ENCODE results near the gene SCD5.

Gene SCD5

GRCh38 chr4:82791179-82791578 lies 7.4 kb downstream of the SCD5 start:
- POLR2A ChIA-PET = no interaction called here
- no peak for TF ChIP-seq ARNT (IDR thresholded peaks at IDR 0.05)
- TF ChIP-seq L3MBTL2 (conservative IDR thresholded peaks at IDR 0.05) = no peak
- no peak for TF ChIP-seq HDGF (IDR thresholded peaks at IDR 0.05; ENCODE audit: borderline replicate concordance)
- no peak for TF ChIP-seq SUZ12 (IDR thresholded peaks at IDR 0.05)
- TF ChIP-seq FOXA1 (IDR thresholded peaks at IDR 0.05) = no peak
- TF ChIP-seq TARDBP (IDR thresholded peaks at IDR 0.05) = no peak
- TF ChIP-seq FOXK2 (IDR thresholded peaks at IDR 0.05) = no peak
- no peak for TF ChIP-seq LEF1 (IDR thresholded peaks at IDR 0.05; ENCODE audit: borderline replicate concordance)
- CTCF ChIA-PET = interaction anchor here (0.6 to 0.8 kb wide), 2 partner anchors 11 to 50 kb away, joined by 3 to 4 read pairs; no protein-coding TSS in a partner anchor
- DNase-seq (ENCODE audit: extremely low spot score) = no peak

- ChIA-PET CTCF (interaction anchor here (1.4 kb wide), 1 partner anchor 51 kb away, joined by 3 read pairs; no protein-coding TSS in a partner anchor), POLR2A (interaction anchor here (1.0 kb wide), 1 partner anchor 9 kb away, joined by 3 read pairs; the partner anchor contains the start of gene SCD5)
- TF ChIP-seq L3MBTL2 (conservative IDR thresholded peaks at IDR 0.05) = no peak
- no peak for TF ChIP-seq SUZ12 (IDR thresholded peaks at IDR 0.05)
- no peak for TF ChIP-seq BHLHE40 (IDR thresholded peaks at IDR 0.05; ENCODE audit: borderline replicate concordance)
- TF ChIP-seq LEF1 (IDR thresholded peaks at IDR 0.05; ENCODE audit: borderline replicate concordance) = no peak
- no peak for TF ChIP-seq NFRKB (IDR thresholded peaks at IDR 0.05)
- TF ChIP-seq TARDBP (IDR thresholded peaks at IDR 0.05) = no peak
- no peak for DNase-seq (ENCODE audit: extremely low spot score)
Measured at GRCh38 chr4:82790060-82790660, 8.4 kb downstream of the SCD5 start.

- TF ChIP-seq FOXM1 (IDR thresholded peaks at IDR 0.05; ENCODE audit: borderline replicate concordance) = no peak
- POLR2A ChIA-PET = interaction anchor here (1.0 kb wide), 1 partner anchor 10 kb away, joined by 3 read pairs; the partner anchor contains the start of gene SCD5
- DNase-seq (ENCODE audit: extremely low spot score) = no peak
- CTCF ChIA-PET = interaction anchor here (1.4 kb wide), 1 partner anchor 50 kb away, joined by 3 read pairs; no protein-coding TSS in a partner anchor
Measured at GRCh38 chr4:82789025-82789776, 9.4 kb downstream of the SCD5 start.

GRCh38 chr4:82787342-82787741 lies 11.3 kb downstream of the SCD5 start:
- ChIA-PET POLR2A (no interaction called here), CTCF (no interaction called here)
- no peak for DNase-seq (ENCODE audit: extremely low spot score)
- TF ChIP-seq NFRKB (IDR thresholded peaks at IDR 0.05) (no peak), L3MBTL2 (conservative IDR thresholded peaks at IDR 0.05) (0 out of 2 replicates have a peak, but pooled peaks have one; percentile 23), ZNF384 (IDR thresholded peaks at IDR 0.05) (no peak), HDGF (IDR thresholded peaks at IDR 0.05; ENCODE audit: borderline replicate concordance) (no peak)

- ChIA-PET POLR2A (no interaction called here), CTCF (no interaction called here)
- no peak for TF ChIP-seq FOXM1 (IDR thresholded peaks at IDR 0.05; ENCODE audit: borderline replicate concordance)
- TF ChIP-seq LEF1 (IDR thresholded peaks at IDR 0.05; ENCODE audit: borderline replicate concordance) = no peak
- no peak for TF ChIP-seq TARDBP (IDR thresholded peaks at IDR 0.05)
- no peak for TF ChIP-seq FOXK2 (IDR thresholded peaks at IDR 0.05)
- no peak for TF ChIP-seq FOXA1 (IDR thresholded peaks at IDR 0.05)
- no peak for TF ChIP-seq HDGF (IDR thresholded peaks at IDR 0.05; ENCODE audit: borderline replicate concordance)
- no peak for TF ChIP-seq L3MBTL2 (conservative IDR thresholded peaks at IDR 0.05)
- TF ChIP-seq SP1 (IDR thresholded peaks at IDR 0.05) = no peak
- no peak for TF ChIP-seq ZNF384 (IDR thresholded peaks at IDR 0.05)
- DNase-seq (ENCODE audit: extremely low spot score) = no peak
Measured at GRCh38 chr4:82786828-82787227, 11.8 kb downstream of the SCD5 start.

GRCh38 chr4:82785611-82786400 lies 12.8 kb downstream of the SCD5 start:
- ChIA-PET CTCF (interaction anchor here (0.8 to 1.2 kb wide), 3 partner anchors 11 to 63 kb away, joined by 4 read pairs; partner anchors contain the start of gene SCD5), POLR2A (interaction anchor here (1.0 to 2.3 kb wide), 2 partner anchors 11 to 12 kb away, joined by 3 to 9 read pairs; partner anchors contain the start of gene SCD5)
- TF ChIP-seq PKNOX1 (IDR thresholded peaks at IDR 0.05) = no peak
- no peak for TF ChIP-seq L3MBTL2 (conservative IDR thresholded peaks at IDR 0.05)
- no peak for TF ChIP-seq BHLHE40 (IDR thresholded peaks at IDR 0.05; ENCODE audit: borderline replicate concordance)
- TF ChIP-seq TARDBP (IDR thresholded peaks at IDR 0.05) = no peak
- no peak for TF ChIP-seq CTBP1 (IDR thresholded peaks at IDR 0.05; ENCODE audit: borderline replicate concordance)
- no peak for TF ChIP-seq ARNT (IDR thresholded peaks at IDR 0.05)
- no peak for TF ChIP-seq FOXK2 (IDR thresholded peaks at IDR 0.05)
- no peak for TF ChIP-seq FOXM1 (IDR thresholded peaks at IDR 0.05; ENCODE audit: borderline replicate concordance)
- TF ChIP-seq ZNF384 (IDR thresholded peaks at IDR 0.05) = no peak
- no peak for TF ChIP-seq HDGF (IDR thresholded peaks at IDR 0.05; ENCODE audit: borderline replicate concordance)
- no peak for DNase-seq (ENCODE audit: extremely low spot score)
